Gastroesophageal sphincter (tissue), 4 donors: Measurements from ENCODE around the gene DNAAF5. TPM values are rescaled to one million over a fixed set of nuclear protein-coding genes. Genes with fewer than 3 reads are reported as not detected.
"Not testable (repeated sequence)": the region's sequence is repeated elsewhere in the genome, so short reads cannot be mapped to it uniquely, and the experiment has no call there.

Experiments used
- ATAC-seq: fragments of 150-250 bp; one replicate; pipeline ENCODE4 v1.9.1; 2016; ENCODE audit warnings: mild to moderate bottlenecking, moderate library complexity
- H3K27ac ChIP-seq, 4 donors: fragments of 200-600 bp; sonication (generic) in 3 of 4; 1 replicate in 3 of 4; 2 replicates in 1 of 4; pipeline ENCODE4 v1.5.1; 2016 to 2019
- H3K27me3 ChIP-seq: fragments of 200-600 bp; sonication (generic); one replicate; pipeline ENCODE4 v1.5.1; 2019
- H3K36me3 ChIP-seq, 2 donors: fragments of 200-600 bp; sonication (generic); one replicate each; pipeline ENCODE4 v1.5.1; 2019; ENCODE audit warnings: control low read depth in 1 of 2
- H3K4me1 ChIP-seq, 3 donors: fragments of 200-600 bp; sonication (generic); 1 replicate in 2 of 3; 2 replicates in 1 of 3; pipeline ENCODE4 v1.5.1; 2016 to 2019; ENCODE audit warnings: control low read depth in 2 of 3
- H3K4me3 ChIP-seq, 2 donors: fragments of 200-600 bp; sonication (generic); one replicate each; pipeline ENCODE4 v1.5.1; 2019; ENCODE audit warnings: mild to moderate bottlenecking in 1 of 2, moderate library complexity in 1 of 2
- H3K9me3 ChIP-seq, 3 donors: fragments of 200-600 bp; sonication (generic); one replicate each; pipeline ENCODE4 v1.5.1; 2017 to 2019; ENCODE audit warnings: control low read depth in 2 of 3
- EP300 ChIP-seq: sonication (generic); formaldehyde crosslinking; IDR thresholded peaks from one replicate; pipeline ENCODE4 v1.6.1; 2017; ENCODE audit warnings: antibody characterized with exemption, mild to moderate bottlenecking
- POLR2A ChIP-seq, 2 donors: fragments of 450-650 bp; IDR thresholded peaks; one replicate each; pipeline ENCODE4 v1.6.1; 2017; ENCODE audit warnings: antibody characterized with exemption in 2 of 2, mild to moderate bottlenecking in 2 of 2, moderate library complexity in 1 of 2
- POLR2AphosphoS5 ChIP-seq: sonication (generic); formaldehyde crosslinking; IDR thresholded peaks from one replicate; pipeline ENCODE4 v1.6.1; 2017; ENCODE audit warnings: antibody characterized with exemption
- WGBS, 2 donors: methylation state at CpG; one replicate each; pipeline ENCODE4 v1.1.5; 2018; ENCODE audit warnings: low coverage in 1 of 2; 5-methylcytosine and 5-hydroxymethylcytosine counted together
- total RNA-seq, 4 donors: library from RNA; depleted of rRNA; stranded (reverse); fragments of >200 nt; gene quantifications; one replicate each; pipeline ENCODE4 v1.1.0, GENCODE V29; 2016
- TF ChIP-seq, protein P1 (sequence below), 4 experiments: fragments of 200-600 bp in 2 of 4; fragments of 450-650 bp in 2 of 4; sonication (generic) in 1 of 4; IDR thresholded peaks; one replicate each; pipeline ENCODE4 v1.5.1; 2017 to 2019; ENCODE audit warnings: antibody characterized with exemption in 4 of 4, mild to moderate bottlenecking in 2 of 4, moderate library complexity in 2 of 4

The DNAAF5 gene
- total RNA-seq, 4 donors from 2014 or later: 17.4 to 36.4 (median 21.7) TPM

DNA sequence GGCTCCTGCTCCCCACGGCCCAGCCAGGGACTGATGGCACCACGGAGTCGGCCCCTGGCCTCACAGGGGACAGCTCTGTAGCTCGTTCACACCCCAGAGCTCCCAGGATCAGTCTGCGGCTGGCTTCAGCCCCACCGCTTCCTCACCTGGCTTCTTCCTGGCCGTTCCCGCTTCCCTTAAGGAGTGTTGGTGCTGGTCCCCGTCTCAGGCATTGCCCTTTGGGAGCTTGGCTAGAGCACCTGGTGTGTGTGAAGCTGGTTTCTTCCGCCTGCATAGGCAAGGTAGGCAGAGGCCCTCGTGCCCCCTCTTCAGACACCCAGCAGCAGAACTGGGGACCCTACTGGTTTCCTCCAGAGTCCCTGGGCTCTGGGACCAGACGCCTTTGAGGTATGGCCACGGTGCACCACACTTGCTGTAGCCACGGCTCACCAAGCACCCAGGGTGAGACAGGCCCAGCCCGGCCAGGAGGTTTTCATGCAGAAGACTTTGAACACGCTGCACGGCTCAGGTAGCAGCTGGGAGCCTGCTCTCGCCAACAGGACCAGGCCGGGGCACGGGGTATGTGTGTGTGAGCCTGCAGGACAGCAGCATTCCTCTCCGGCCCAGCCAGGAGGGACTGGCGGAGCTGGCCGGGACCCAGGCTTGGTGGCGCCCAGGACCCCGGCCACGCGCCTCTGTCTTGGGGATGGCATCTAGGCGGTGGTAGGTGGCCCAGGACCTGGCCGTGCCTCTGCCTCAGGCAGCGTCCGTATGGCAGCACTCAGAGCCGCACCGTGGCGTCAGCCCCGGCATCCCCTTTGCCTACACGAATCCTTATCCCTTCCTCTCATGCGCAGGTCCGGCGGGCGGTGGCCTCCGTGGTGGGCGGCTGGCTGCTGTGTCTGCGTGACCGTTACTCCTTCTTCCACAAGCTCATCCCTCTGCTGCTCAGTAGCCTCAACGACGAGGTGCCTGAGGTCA is 13.8 kb downstream of the DNAAF5 start:
- Histone ChIP-seq H3K27me3 (no peaks in the 10 kb centered on the region), H3K9me3 (no peaks in the 10 kb centered on the region), H3K4me3 (no peak overlapping the region), H3K4me1 (no peaks in the 10 kb centered on the region), H3K27ac (no peak overlapping the region), H3K36me3 (peaks cover 0 to 51% of the 10 kb centered on the region in 2 donors)
- WGBS, 2 donors: 95% methylated on average over 4 to 13 of the region's 46 CpGs
- TF ChIP-seq, protein P1, sequence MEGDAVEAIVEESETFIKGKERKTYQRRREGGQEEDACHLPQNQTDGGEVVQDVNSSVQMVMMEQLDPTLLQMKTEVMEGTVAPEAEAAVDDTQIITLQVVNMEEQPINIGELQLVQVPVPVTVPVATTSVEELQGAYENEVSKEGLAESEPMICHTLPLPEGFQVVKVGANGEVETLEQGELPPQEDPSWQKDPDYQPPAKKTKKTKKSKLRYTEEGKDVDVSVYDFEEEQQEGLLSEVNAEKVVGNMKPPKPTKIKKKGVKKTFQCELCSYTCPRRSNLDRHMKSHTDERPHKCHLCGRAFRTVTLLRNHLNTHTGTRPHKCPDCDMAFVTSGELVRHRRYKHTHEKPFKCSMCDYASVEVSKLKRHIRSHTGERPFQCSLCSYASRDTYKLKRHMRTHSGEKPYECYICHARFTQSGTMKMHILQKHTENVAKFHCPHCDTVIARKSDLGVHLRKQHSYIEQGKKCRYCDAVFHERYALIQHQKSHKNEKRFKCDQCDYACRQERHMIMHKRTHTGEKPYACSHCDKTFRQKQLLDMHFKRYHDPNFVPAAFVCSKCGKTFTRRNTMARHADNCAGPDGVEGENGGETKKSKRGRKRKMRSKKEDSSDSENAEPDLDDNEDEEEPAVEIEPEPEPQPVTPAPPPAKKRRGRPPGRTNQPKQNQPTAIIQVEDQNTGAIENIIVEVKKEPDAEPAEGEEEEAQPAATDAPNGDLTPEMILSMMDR (IDR thresholded peaks at IDR 0.05): no peak
- no peak for TF ChIP-seq POLR2AphosphoS5
- TF ChIP-seq EP300: no peak
- no peak for TF ChIP-seq POLR2A (IDR thresholded peaks at IDR 0.05)
- no peak for ATAC-seq

GRCh38 chr7:741191-741671 is 14.7 kb downstream of the DNAAF5 start:
- Histone ChIP-seq H3K4me1 (no peaks in the 10 kb centered on the region), H3K36me3 (peaks cover 0 to 60% of the 10 kb centered on the region in 2 donors), H3K9me3 (no peaks in the 10 kb centered on the region), H3K27me3 (no peaks in the 10 kb centered on the region), H3K27ac (no peak overlapping the region), H3K4me3 (no peak overlapping the region)
- TF ChIP-seq EP300 (no peak), POLR2AphosphoS5 (no peak), POLR2A (IDR thresholded peaks at IDR 0.05) (no peak)
- TF ChIP-seq, protein P1 (IDR thresholded peaks at IDR 0.05): no peak
- WGBS, 2 donors: 100% methylated on average over 1 of the region's 17 CpGs; no CpG with 5 or more reads in 1 of the 2 donors
- ATAC-seq: no peak

DNA sequence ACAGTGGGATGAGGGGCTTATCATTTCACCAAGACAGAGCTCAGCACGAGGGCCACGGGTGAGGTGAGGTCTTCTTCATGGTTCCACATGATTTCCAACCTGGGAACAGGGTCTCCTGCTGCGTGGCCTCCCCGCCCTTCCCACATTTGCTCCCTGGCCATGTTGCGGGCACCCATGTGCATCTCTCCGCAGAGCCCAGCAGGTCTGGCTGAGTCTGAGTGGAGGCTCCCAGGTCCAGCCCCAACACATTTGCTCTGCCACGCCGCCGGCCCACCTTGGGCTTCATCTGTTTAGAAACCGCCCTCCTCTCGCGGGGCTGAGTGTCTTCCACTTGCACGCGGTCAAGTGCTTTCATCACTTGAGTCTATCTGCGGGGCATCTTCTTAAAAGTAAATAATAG is 15.4 kb downstream of the DNAAF5 start:
- no peak overlapping the region for H3K4me3 ChIP-seq
- no peaks in the 10 kb centered on the region for H3K4me1 ChIP-seq
- no peaks in the 10 kb centered on the region for H3K9me3 ChIP-seq
- H3K27me3 ChIP-seq: no peaks in the 10 kb centered on the region
- WGBS, 2 donors: 67 to 90% methylated on average over 3 to 9 of the region's 15 CpGs
- no peak overlapping the region for H3K27ac ChIP-seq
- H3K36me3 ChIP-seq: peaks cover 0 to 66% of the 10 kb centered on the region in 2 donors
- TF ChIP-seq, protein P1 (IDR thresholded peaks at IDR 0.05): no peak
- TF ChIP-seq EP300 (no peak), POLR2AphosphoS5 (no peak), POLR2A (IDR thresholded peaks at IDR 0.05) (no peak)
- ATAC-seq: no peak

- Histone ChIP-seq H3K9me3 (no peaks in the 10 kb centered on the region), H3K4me3 (no peak overlapping the region), H3K27ac (no peak overlapping the region), H3K36me3 (peaks cover 0 to 69% of the 10 kb centered on the region in 2 donors), H3K4me1 (no peaks in the 10 kb centered on the region), H3K27me3 (no peaks in the 10 kb centered on the region)
- TF ChIP-seq EP300: no peak
- TF ChIP-seq POLR2AphosphoS5: no peak
- TF ChIP-seq, protein P1 (IDR thresholded peaks at IDR 0.05): no peak
- TF ChIP-seq POLR2A (IDR thresholded peaks at IDR 0.05): no peak
- no peak for ATAC-seq
- 20 to 100% methylated on average over 1 to 3 of the region's 8 CpGs for whole genome bisulfite sequencing, 2 donors
Observed at GRCh38 chr7:742791-743190, 16.3 kb downstream of the DNAAF5 start.

- not testable (repeated sequence) for ATAC-seq, H3K27me3 ChIP-seq, H3K27ac ChIP-seq, H3K4me1 ChIP-seq, H3K9me3 ChIP-seq, H3K4me3 ChIP-seq
- WGBS, 2 donors: 74 to 81% methylated on average over 6 to 13 of the region's 14 CpGs
- peaks cover 0 to 69% of the 10 kb centered on the region in 2 donors for H3K36me3 ChIP-seq
Observed at GRCh38 chr7:743341-744127, 17.0 kb downstream of the DNAAF5 start.

DNA sequence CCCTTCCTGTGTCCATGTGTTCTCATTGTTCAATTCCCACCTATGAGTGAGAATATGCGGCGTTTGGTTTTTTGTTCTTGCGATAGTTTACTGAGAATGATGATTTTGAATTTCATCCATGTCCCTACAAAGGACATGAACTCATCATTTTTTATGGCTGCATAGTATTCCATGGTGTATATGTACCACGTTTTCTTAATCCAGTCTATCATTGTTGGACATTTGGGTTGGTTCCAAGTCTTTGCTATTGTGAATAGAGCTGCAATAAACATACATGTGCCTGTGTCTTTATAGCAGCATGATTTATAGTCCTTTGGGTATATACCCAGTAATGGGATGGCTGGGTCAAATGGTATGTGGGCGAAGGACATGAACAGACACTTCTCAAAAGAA is 17.6 kb downstream of the DNAAF5 start:
- not testable (repeated sequence) for H3K4me3 ChIP-seq, H3K9me3 ChIP-seq, H3K27me3 ChIP-seq, H3K27ac ChIP-seq, H3K4me1 ChIP-seq, ATAC-seq
- WGBS, 2 donors: 83 to 100% methylated on average over 1 of the region's 5 CpGs
- peaks cover 0 to 66% of the 10 kb centered on the region in 2 donors for H3K36me3 ChIP-seq
